Liver (tissue), 9 donors: Measurements from ENCODE around the gene FBXW2. TPM values are rescaled to one million over a fixed set of nuclear protein-coding genes. Genes with fewer than 3 reads are reported as not detected.

Source experiments
- DNase-seq: peaks from one replicate; pipeline ENCODE4 v3.0.0-alpha.2; 2017; ENCODE audit warnings: low spot score
- H3K27ac ChIP-seq, 2 donors: one replicate each; pipeline ENCODE4 v1.7.0; 2013; ENCODE audit warnings: inconsistent platforms in 2 of 2, low read length in 2 of 2, control low read depth in 1 of 2, low read depth in 1 of 2, mild to moderate bottlenecking in 1 of 2
- H3K27me3 ChIP-seq, 4 donors: one replicate each; pipeline versions ENCODE4 v1.6.1 to v1.7.0; 2013; ENCODE audit warnings: low read length in 3 of 4, inconsistent platforms in 1 of 4, mild to moderate bottlenecking in 1 of 4, moderate library complexity in 1 of 4; ENCODE audit not compliant: control insufficient read depth in 4 of 4, insufficient read depth in 4 of 4
- H3K36me3 ChIP-seq, 4 donors: one replicate each; pipeline versions ENCODE4 v1.6.1 to v1.7.0; 2013; ENCODE audit warnings: low read length in 3 of 4, mild to moderate bottlenecking in 3 of 4, low read depth in 1 of 4, moderate library complexity in 1 of 4; ENCODE audit not compliant: control insufficient read depth in 4 of 4, insufficient read depth in 3 of 4
- H3K4me1 ChIP-seq, 4 donors: one replicate each; pipeline versions ENCODE4 v1.6.1 to v1.7.0; 2013; ENCODE audit warnings: low read length in 3 of 4, mild to moderate bottlenecking in 3 of 4, moderate library complexity in 1 of 4; ENCODE audit not compliant: control insufficient read depth in 4 of 4, insufficient read depth in 4 of 4
- H3K4me3 ChIP-seq, 3 donors: one replicate each; pipeline versions ENCODE4 v1.6.1 to v1.7.0; 2013; ENCODE audit warnings: low read length in 3 of 3, control low read depth in 1 of 3, low read depth in 1 of 3, mild to moderate bottlenecking in 1 of 3
- H3K9ac ChIP-seq, 2 donors: one replicate each; pipeline ENCODE4 v1.7.0; 2013; ENCODE audit warnings: low read length in 2 of 2, mild to moderate bottlenecking in 2 of 2, moderate library complexity in 2 of 2, control low read depth in 1 of 2, low read depth in 1 of 2
- H3K9me3 ChIP-seq, 4 donors: one replicate each; pipeline versions ENCODE4 v1.6.1 to v1.7.0; 2013; ENCODE audit warnings: low read length in 3 of 4; ENCODE audit not compliant: control insufficient read depth in 4 of 4
- ATF3 ChIP-seq: IDR thresholded peaks from 2 replicates; pipeline ENCODE4 v1.6.1; 2016; ENCODE audit warnings: antibody characterized with exemption
- CTCF ChIP-seq: fragments of 150-350 bp; IDR thresholded peaks from 2 replicates; pipeline ENCODE4 v1.5.1; 2017; ENCODE audit warnings: improper control_type of control experiment, low read depth, low read length; ENCODE audit not compliant: missing input control
- EGR1 ChIP-seq, 2 donors: IDR thresholded peaks; 2 replicates each; pipeline ENCODE4 v1.6.1; 2016 to 2018; ENCODE audit warnings: antibody characterized with exemption in 2 of 2, low read depth in 2 of 2
- FOXA1 ChIP-seq: IDR thresholded peaks from 2 replicates; pipeline ENCODE4 v1.6.1; 2016; ENCODE audit warnings: antibody characterized with exemption
- FOXA2 ChIP-seq: IDR thresholded peaks from 2 replicates; pipeline ENCODE4 v1.6.1; 2016; ENCODE audit warnings: antibody characterized with exemption
- GABPA ChIP-seq, 2 donors: IDR thresholded peaks in 1 of 2; conservative IDR thresholded peaks in 1 of 2; 2 replicates each; pipeline ENCODE4 v1.6.1; 2016; ENCODE audit warnings: antibody characterized with exemption in 2 of 2, mild to moderate bottlenecking in 1 of 2, moderate library complexity in 1 of 2
- HNF4A ChIP-seq, 2 donors: conservative IDR thresholded peaks; 2 replicates each; pipeline ENCODE4 v1.6.1; 2016; ENCODE audit warnings: antibody characterized with exemption in 2 of 2, mild to moderate bottlenecking in 2 of 2
- HNF4G ChIP-seq: IDR thresholded peaks from 2 replicates; pipeline ENCODE4 v1.6.1; 2016; ENCODE audit warnings: antibody characterized with exemption
- JUND ChIP-seq, 2 donors: IDR thresholded peaks; 2 replicates each; pipeline ENCODE4 v1.6.1; 2016; ENCODE audit warnings: antibody characterized with exemption in 2 of 2
- MAX ChIP-seq: IDR thresholded peaks from 2 replicates; pipeline ENCODE4 v1.6.1; 2016; ENCODE audit warnings: antibody characterized with exemption
- NR2F2 ChIP-seq: IDR thresholded peaks from 2 replicates; pipeline ENCODE4 v1.6.1; 2016; ENCODE audit warnings: antibody characterized with exemption
- RAD21 ChIP-seq, 2 donors: IDR thresholded peaks; 2 replicates each; pipeline ENCODE4 v1.6.1; 2016; ENCODE audit warnings: antibody characterized with exemption in 2 of 2, mild to moderate bottlenecking in 2 of 2
- REST ChIP-seq: IDR thresholded peaks from 2 replicates; pipeline ENCODE4 v1.6.1; 2016; ENCODE audit warnings: antibody characterized with exemption, mild to moderate bottlenecking
- SP1 ChIP-seq: IDR thresholded peaks from 2 replicates; pipeline ENCODE4 v1.6.1; 2018; ENCODE audit warnings: antibody characterized with exemption, mild to moderate bottlenecking
- TAF1 ChIP-seq: conservative IDR thresholded peaks from 2 replicates; pipeline ENCODE4 v1.6.1; 2016; ENCODE audit warnings: antibody characterized with exemption, mild to moderate bottlenecking
- YY1 ChIP-seq: IDR thresholded peaks from 2 replicates; pipeline ENCODE4 v1.6.1; 2016; ENCODE audit warnings: antibody characterized with exemption, mild to moderate bottlenecking
- ZBTB33 ChIP-seq: IDR thresholded peaks from 2 replicates; pipeline ENCODE4 v1.6.1; 2016; ENCODE audit warnings: antibody characterized with exemption
- WGBS: extraction: QIAGEN DNeasy Blood & Tissue Kit; methylation state at CpG from one replicate; pipeline ENCODE4 v1.1.7; 2013; 5-methylcytosine and 5-hydroxymethylcytosine counted together
- polyA plus RNA-seq, 2 donors: library from polyadenylated mRNA; stranded (reverse) in 1 of 2; unstranded in 1 of 2; fragments of 200-250 nt in 1 of 2; fragments of >200 nt in 1 of 2; fragmentation: Nextera tagmentation in 1 of 2; extraction: Ambion mirVana in 1 of 2; gene quantifications; one replicate each; pipeline versions ENCODE4 v1.2.1 to v1.2.3, GENCODE V29; 2013 to 2015
- total RNA-seq, 2 donors: library from RNA; depleted of rRNA; stranded (reverse); fragments of >200 nt; gene quantifications; one replicate each; pipeline ENCODE4 v1.2.3, GENCODE V29; 2014
- donor health status: healthy.
- donor health status: healthy.
- donor health status: healthy.
- donor health status: healthy.
- donor health status: healthy.

The FBXW2 gene
- total and polyA plus RNA-seq, 4 donors = 7.0 to 40.9 (median 22.5) TPM

GRCh38 chr9:120723565-120723964, 69.7 kb downstream of the FBXW2 start:
- Histone ChIP-seq H3K27ac (no peak overlapping the region), H3K4me1 (peaks cover 0 to 5% (median 0%) of the 10 kb centered on the region in 4 donors), H3K4me3 (no peak overlapping the region), H3K9me3 (no peaks in the 10 kb centered on the region), H3K36me3 (no peaks in the 10 kb centered on the region), H3K27me3 (no peaks in the 10 kb centered on the region), H3K9ac (no peak overlapping the region)
- no peak for TF ChIP-seq ZBTB33
- no peak for TF ChIP-seq EGR1 (IDR thresholded peaks at IDR 0.05; ENCODE audit: low read depth in 2 of 2)
- TF ChIP-seq HNF4A (conservative IDR thresholded peaks at IDR 0.05) = no peak
- TF ChIP-seq REST = no peak
- TF ChIP-seq GABPA (IDR thresholded peaks at IDR 0.05 in 1 of 2, conservative IDR thresholded peaks at IDR 0.05 in 1 of 2) = no peak
- TF ChIP-seq SP1 = no peak
- TF ChIP-seq ATF3 = no peak
- TF ChIP-seq FOXA1 = no peak
- TF ChIP-seq HNF4G = no peak
- TF ChIP-seq YY1 = no peak
- TF ChIP-seq TAF1 = no peak
- TF ChIP-seq CTCF = no peak
- TF ChIP-seq JUND (IDR thresholded peaks at IDR 0.05) = no peak
- TF ChIP-seq NR2F2 = no peak
- TF ChIP-seq RAD21 (IDR thresholded peaks at IDR 0.05) = no peak
- TF ChIP-seq FOXA2 = no peak
- WGBS = 84% methylated on average over 3 of the region's 3 CpGs
- DNase-seq = no peak

- no peaks in the 10 kb centered on the region for H3K36me3 ChIP-seq
- WGBS = 96% methylated on average over 4 of the region's 4 CpGs
- no peaks in the 10 kb centered on the region for H3K27me3 ChIP-seq
- no peak overlapping the region for H3K27ac ChIP-seq
- peaks cover under 1 to 20% (median 5%) of the 10 kb centered on the region in 4 donors for H3K4me1 ChIP-seq
- TF ChIP-seq TAF1 = no peak
- TF ChIP-seq RAD21 (IDR thresholded peaks at IDR 0.05) = no peak
- no peak for TF ChIP-seq ZBTB33
- TF ChIP-seq NR2F2 = no peak
- TF ChIP-seq FOXA2 = no peak
- TF ChIP-seq MAX = no peak
- H3K9me3 ChIP-seq = no peaks in the 10 kb centered on the region
- no peak overlapping the region for H3K9ac ChIP-seq
- no peak for DNase-seq
- H3K4me3 ChIP-seq = no peak overlapping the region
Observed at GRCh38 chr9:120720404-120720803, 72.8 kb downstream of the FBXW2 start.
